ENCODE data around the gene BANF1.

The BANF1 gene

DNA sequence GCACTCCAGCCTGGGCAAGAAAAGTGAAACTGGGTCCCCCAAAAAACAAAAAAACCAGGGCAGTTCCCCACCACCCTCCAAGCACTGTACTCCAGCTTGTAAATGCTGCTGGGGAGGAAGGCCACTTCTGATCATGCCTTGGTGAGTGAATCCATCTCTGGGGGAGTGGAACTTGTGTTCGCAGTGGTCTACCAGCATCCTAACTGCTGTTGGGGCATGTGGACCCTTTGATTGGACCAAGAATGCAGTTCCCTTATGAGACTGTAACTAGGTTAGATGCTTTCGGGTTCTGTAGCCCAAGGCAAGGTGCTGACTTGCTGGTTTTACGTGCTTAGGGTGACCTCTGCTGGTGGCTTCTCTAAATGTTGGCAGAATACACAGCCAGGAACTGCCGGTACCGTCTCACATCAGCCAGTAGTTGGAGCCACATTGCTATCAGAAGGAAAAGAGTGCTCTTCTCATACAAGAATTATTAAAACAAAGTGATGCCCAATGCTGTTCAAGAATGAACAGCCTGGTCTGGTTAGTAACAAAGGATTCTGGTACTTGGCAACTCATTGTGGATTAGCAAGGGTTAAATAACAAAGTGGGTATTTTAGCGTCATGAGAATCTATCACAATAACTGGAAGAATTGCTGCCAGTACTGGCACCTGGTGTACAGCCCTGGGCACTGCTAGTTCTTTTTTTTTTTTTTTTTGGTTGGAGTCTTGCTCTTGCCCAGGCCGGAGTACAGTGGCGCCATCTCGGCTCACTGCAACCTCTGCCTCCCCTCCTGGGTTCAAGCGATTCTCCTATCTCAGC lies 13.3 kb upstream of the BANF1 start (continued):
- TF ChIP-seq BCL6B (tag by site-specific recombination; IDR thresholded peaks at IDR 0.05) (no peak), ZNF777 (tag by site-specific recombination; IDR thresholded peaks at IDR 0.05; ENCODE audit: borderline replicate concordance) (no peak), ZNF677 (tag by site-specific recombination; IDR thresholded peaks at IDR 0.05) (no peak), ZFP37 (tag by site-specific recombination; IDR thresholded peaks at IDR 0.05) (no peak)

DNA sequence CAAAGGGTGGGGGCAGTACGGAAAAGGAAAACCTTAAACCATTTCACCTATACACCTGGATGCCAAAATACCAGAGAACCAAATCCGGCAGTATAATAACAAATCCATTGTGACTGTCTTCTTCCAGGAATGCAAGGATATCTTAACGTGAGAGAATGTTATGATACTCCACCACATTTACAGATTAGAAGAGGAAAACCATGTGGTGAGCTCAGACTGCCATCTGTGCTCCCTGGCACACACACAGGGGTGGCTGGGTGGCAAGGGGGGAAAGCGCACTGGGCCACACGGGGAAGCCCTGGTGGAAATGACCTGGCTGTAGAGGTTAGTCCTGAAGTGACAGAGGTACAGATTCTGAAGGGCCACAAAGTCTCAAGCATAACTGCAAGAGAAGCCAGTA lies 10.2 kb upstream of the BANF1 start:
- Histone ChIP-seq H3K9me3 (ENCODE audit: control insufficient read depth, insufficient read depth, low read depth, low read length) (no peaks in the 10 kb centered on the region), H3K4me1 (ENCODE audit: control insufficient read depth, insufficient read depth, low read length) (no peaks in the 10 kb centered on the region), H3K27ac (ENCODE audit: extremely low read depth, low read depth, low read length) (no peak overlapping the region), H3K36me3 (ENCODE audit: control insufficient read depth in 2 of 2, insufficient read depth in 1 of 2, low read length in 2 of 2) (peaks cover 4 to 13% of the 10 kb centered on the region in 2 experiments; a peak in 2 of 3 replicates), H3K4me3 (ENCODE audit: low read depth, low read length) (no peak overlapping the region)
- no peak for TF ChIP-seq SP3 (tag by site-specific recombination; IDR thresholded peaks at IDR 0.05)
- no peak for TF ChIP-seq ZNF76 (tag by site-specific recombination; IDR thresholded peaks at IDR 0.05; ENCODE audit: borderline replicate concordance, low read depth)
- TF ChIP-seq ZBTB48 (tag by site-specific recombination; IDR thresholded peaks at IDR 0.05), result no peak
- TF ChIP-seq ZNF654 (tag by site-specific recombination; IDR thresholded peaks at IDR 0.05; ENCODE audit: low read depth), result no peak
- TF ChIP-seq ZNF600 (tag by site-specific recombination; IDR thresholded peaks at IDR 0.05), result no peak
- TF ChIP-seq ZNF560 (tag by site-specific recombination; IDR thresholded peaks at IDR 0.05; ENCODE audit: borderline replicate concordance), result no peak
- TF ChIP-seq ZSCAN23 (tag by site-specific recombination; IDR thresholded peaks at IDR 0.05), result no peak
- no peak for TF ChIP-seq ZNF148 (tag by site-specific recombination; IDR thresholded peaks at IDR 0.05; ENCODE audit: borderline replicate concordance)
- TF ChIP-seq ZNF157 (tag by site-specific recombination; IDR thresholded peaks at IDR 0.05), result no peak
- TF ChIP-seq, protein P1, sequence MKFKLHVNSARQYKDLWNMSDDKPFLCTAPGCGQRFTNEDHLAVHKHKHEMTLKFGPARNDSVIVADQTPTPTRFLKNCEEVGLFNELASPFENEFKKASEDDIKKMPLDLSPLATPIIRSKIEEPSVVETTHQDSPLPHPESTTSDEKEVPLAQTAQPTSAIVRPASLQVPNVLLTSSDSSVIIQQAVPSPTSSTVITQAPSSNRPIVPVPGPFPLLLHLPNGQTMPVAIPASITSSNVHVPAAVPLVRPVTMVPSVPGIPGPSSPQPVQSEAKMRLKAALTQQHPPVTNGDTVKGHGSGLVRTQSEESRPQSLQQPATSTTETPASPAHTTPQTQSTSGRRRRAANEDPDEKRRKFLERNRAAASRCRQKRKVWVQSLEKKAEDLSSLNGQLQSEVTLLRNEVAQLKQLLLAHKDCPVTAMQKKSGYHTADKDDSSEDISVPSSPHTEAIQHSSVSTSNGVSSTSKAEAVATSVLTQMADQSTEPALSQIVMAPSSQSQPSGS (tag by site-specific recombination; IDR thresholded peaks at IDR 0.05; ENCODE audit: low read depth), result no peak
- TF ChIP-seq ZNF214 (tag by site-specific recombination; IDR thresholded peaks at IDR 0.05; ENCODE audit: borderline replicate concordance), result no peak
- no peak for TF ChIP-seq ZNF561 (tag by site-specific recombination; IDR thresholded peaks at IDR 0.05; ENCODE audit: borderline replicate concordance)
- TF ChIP-seq ZNF488 (tag by site-specific recombination; IDR thresholded peaks at IDR 0.05), result no peak
- no peak for TF ChIP-seq ZNF302 (tag by site-specific recombination; IDR thresholded peaks at IDR 0.05; ENCODE audit: low read depth)
- no peak for TF ChIP-seq ZNF514 (tag by site-specific recombination; IDR thresholded peaks at IDR 0.05)
- TF ChIP-seq, protein P2, sequence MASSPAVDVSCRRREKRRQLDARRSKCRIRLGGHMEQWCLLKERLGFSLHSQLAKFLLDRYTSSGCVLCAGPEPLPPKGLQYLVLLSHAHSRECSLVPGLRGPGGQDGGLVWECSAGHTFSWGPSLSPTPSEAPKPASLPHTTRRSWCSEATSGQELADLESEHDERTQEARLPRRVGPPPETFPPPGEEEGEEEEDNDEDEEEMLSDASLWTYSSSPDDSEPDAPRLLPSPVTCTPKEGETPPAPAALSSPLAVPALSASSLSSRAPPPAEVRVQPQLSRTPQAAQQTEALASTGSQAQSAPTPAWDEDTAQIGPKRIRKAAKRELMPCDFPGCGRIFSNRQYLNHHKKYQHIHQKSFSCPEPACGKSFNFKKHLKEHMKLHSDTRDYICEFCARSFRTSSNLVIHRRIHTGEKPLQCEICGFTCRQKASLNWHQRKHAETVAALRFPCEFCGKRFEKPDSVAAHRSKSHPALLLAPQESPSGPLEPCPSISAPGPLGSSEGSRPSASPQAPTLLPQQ (tag by site-specific recombination; IDR thresholded peaks at IDR 0.05), result no peak
- TF ChIP-seq ZNF830 (tag by site-specific recombination; IDR thresholded peaks at IDR 0.05; ENCODE audit: low read depth), result no peak
- no peak for TF ChIP-seq KLF1 (tag by site-specific recombination; IDR thresholded peaks at IDR 0.05)
- TF ChIP-seq ZNF23 (tag by site-specific recombination; IDR thresholded peaks at IDR 0.05; ENCODE audit: borderline replicate concordance), result no peak
- ChIA-PET POLR2A (interaction anchor here (1.8 kb wide), 1 partner anchor 11 kb away, joined by 4 read pairs; no protein-coding TSS in a partner anchor), CTCF (interaction anchor here (0.6 to 7.2 kb wide), 8 partner anchors 12 to 440 kb away, joined by 3 to 59 read pairs (median 6); partner anchors contain the start of gene KAT5)

Measured in HEK293 (cell line).